Osteoblast (primary cell): ENCODE measurements around the gene GALNT9. TPM values are rescaled to one million over a fixed set of nuclear protein-coding genes. Genes with fewer than 3 reads are reported as not detected.

Experiments used
- DNase-seq: peaks from one replicate; pipeline ENCODE4 v3.0.0; 2011; ENCODE audit warnings: low spot score, mixed read lengths; ENCODE audit not compliant: insufficient read length; ENCODE audit errors: missing footprints
- H2AFZ ChIP-seq: 2 replicates; pipeline ENCODE4 v1.6.0; 2011; ENCODE audit warnings: mild to moderate bottlenecking, low read length
- H3K27ac ChIP-seq: 2 replicates; pipeline ENCODE4 v1.5.1; 2011; ENCODE audit warnings: mild to moderate bottlenecking, low read depth, low read length, moderate library complexity
- H3K27me3 ChIP-seq: 2 replicates; pipeline ENCODE4 v1.6.0; 2012; ENCODE audit warnings: mild to moderate bottlenecking, control low read depth, inconsistent platforms, low read length, moderate library complexity; ENCODE audit not compliant: insufficient read depth
- H3K36me3 ChIP-seq: 2 replicates; pipeline ENCODE4 v1.5.1; 2011; ENCODE audit warnings: mild to moderate bottlenecking, low read length, control low read depth, moderate library complexity; ENCODE audit not compliant: insufficient read depth
- H3K4me1 ChIP-seq: 2 replicates; pipeline ENCODE4 v1.5.1; 2011; ENCODE audit warnings: mild to moderate bottlenecking, low read length, control low read depth, moderate library complexity; ENCODE audit not compliant: insufficient read depth
- H3K4me2 ChIP-seq: 2 replicates; pipeline ENCODE4 v1.6.0; 2011; ENCODE audit warnings: mild to moderate bottlenecking, low read length; ENCODE audit not compliant: insufficient read depth
- H3K4me3 ChIP-seq: fragments of 200-600 bp; sonication (generic); 3 replicates; pipeline ENCODE4 v1.5.1; 2012; ENCODE audit warnings: mild to moderate bottlenecking, low read length, inconsistent platforms; ENCODE audit not compliant: insufficient read depth
- H3K79me2 ChIP-seq: 2 replicates; pipeline ENCODE4 v1.6.0; 2012; ENCODE audit warnings: mild to moderate bottlenecking, low read length, control low read depth, inconsistent platforms; ENCODE audit not compliant: insufficient read depth
- H3K9me3 ChIP-seq: 2 replicates; pipeline ENCODE4 v1.5.1; 2011; ENCODE audit warnings: low read depth, low read length, control low read depth
- H4K20me1 ChIP-seq: 2 replicates; pipeline ENCODE4 v1.6.0; 2012; ENCODE audit warnings: mild to moderate bottlenecking, low read length, control low read depth; ENCODE audit not compliant: insufficient read depth
- CTCF ChIP-seq: IDR thresholded peaks from 2 replicates; pipeline ENCODE4 v1.5.1; 2011; ENCODE audit warnings: mild to moderate bottlenecking, low read depth, low read length, moderate library complexity; ENCODE audit errors: extremely low read depth
- total RNA-seq: library from RNA; depleted of rRNA; stranded (reverse); fragments of >200 nt; gene quantifications from 2 replicates; pipeline ENCODE4 v1.2.3, GENCODE V29; 2012

Gene GALNT9
- total RNA-seq, 1 donor, result 0.36 TPM

GRCh38 chr12:132352896-132353800 is 23.8 kb upstream of the GALNT9 start:
- no peak overlapping the region for H2AFZ ChIP-seq
- no peak overlapping the region for H3K4me3 ChIP-seq
- no peak for TF ChIP-seq CTCF
- no peak overlapping the region for H3K4me2 ChIP-seq
- H3K9me3 ChIP-seq, result no peaks in the 10 kb centered on the region
- H3K36me3 ChIP-seq, result no peaks in the 10 kb centered on the region
- no peaks in the 10 kb centered on the region for H4K20me1 ChIP-seq
- H3K27me3 ChIP-seq, result peaks cover 6% of the 10 kb centered on the region
- DNase-seq, result no peak
- H3K4me1 ChIP-seq, result peaks cover 3% of the 10 kb centered on the region
- no peaks in the 10 kb centered on the region for H3K79me2 ChIP-seq
- H3K27ac ChIP-seq, result no peak overlapping the region

- H3K27ac ChIP-seq, result no peak overlapping the region
- H2AFZ ChIP-seq, result no peak overlapping the region
- H3K4me2 ChIP-seq, result no peak overlapping the region
- H3K4me3 ChIP-seq, result no peak overlapping the region
- peaks cover 1% of the 10 kb centered on the region for H3K4me1 ChIP-seq
- DNase-seq, result no peak
- H3K9me3 ChIP-seq, result no peaks in the 10 kb centered on the region
- H3K27me3 ChIP-seq, result peaks cover 6% of the 10 kb centered on the region
- H3K79me2 ChIP-seq, result no peaks in the 10 kb centered on the region
- no peak for TF ChIP-seq CTCF
- H4K20me1 ChIP-seq, result no peaks in the 10 kb centered on the region
- no peaks in the 10 kb centered on the region for H3K36me3 ChIP-seq
Measured at GRCh38 chr12:132351751-132352495, 22.5 kb upstream of the GALNT9 start.

- no peaks in the 10 kb centered on the region for H3K36me3 ChIP-seq
- H3K27ac ChIP-seq, result no peak overlapping the region
- no peaks in the 10 kb centered on the region for H3K9me3 ChIP-seq
- no peak overlapping the region for H3K4me3 ChIP-seq
- H3K4me1 ChIP-seq, result no peaks in the 10 kb centered on the region
- no peak for TF ChIP-seq CTCF
- H2AFZ ChIP-seq, result no peak overlapping the region
- H3K27me3 ChIP-seq, result peaks cover 6% of the 10 kb centered on the region
- no peak for DNase-seq
- H3K79me2 ChIP-seq, result no peaks in the 10 kb centered on the region
- no peaks in the 10 kb centered on the region for H4K20me1 ChIP-seq
- H3K4me2 ChIP-seq, result no peak overlapping the region
Measured at GRCh38 chr12:132349501-132350131, 20.2 kb upstream of the GALNT9 start.
